Peyer's patch (tissue), 4 donors: ENCODE measurements around the gene FAM131A. TPM values are rescaled to one million over a fixed set of nuclear protein-coding genes. Genes with fewer than 3 reads are reported as not detected.

Experiments
- DNase-seq, 3 donors: peaks; one replicate each; pipeline ENCODE4 v3.0.0-alpha.2; 2017 to 2019
- H3K27ac ChIP-seq, 4 donors: fragments of 200-600 bp; sonication (generic); one replicate each; pipeline ENCODE4 v1.5.1; 2016 to 2019
- H3K27me3 ChIP-seq, 2 donors: fragments of 200-600 bp; sonication (generic); one replicate each; pipeline ENCODE4 v1.5.1; 2019
- H3K36me3 ChIP-seq, 3 donors: fragments of 200-600 bp; sonication (generic); one replicate each; pipeline ENCODE4 v1.5.1; 2016 to 2019
- H3K4me1 ChIP-seq, 4 donors: fragments of 200-600 bp; sonication (generic); one replicate each; pipeline ENCODE4 v1.5.1; 2016 to 2019
- H3K4me3 ChIP-seq, 4 donors: fragments of 200-600 bp; sonication (generic); 1 replicate in 3 of 4; 2 replicates in 1 of 4; pipeline ENCODE4 v1.5.1; 2016 to 2019; ENCODE audit warnings: mild to moderate bottlenecking in 1 of 4
- H3K9me3 ChIP-seq, 4 donors: fragments of 200-600 bp; sonication (generic); one replicate each; pipeline ENCODE4 v1.5.1; 2016 to 2019; ENCODE audit warnings: mild to moderate bottlenecking in 1 of 4
- CTCF ChIP-seq, 6 experiments: fragments of 450-650 bp in 4 of 6; fragments of 200-600 bp in 2 of 6; sonication (generic) in 1 of 6; IDR thresholded peaks; one replicate each; pipeline ENCODE4 v1.5.1; 2017 to 2019; ENCODE audit warnings: antibody characterized with exemption in 6 of 6, mild to moderate bottlenecking in 3 of 6, moderate library complexity in 1 of 6
- POLR2A ChIP-seq, 2 donors: fragments of 450-650 bp; IDR thresholded peaks; one replicate each; pipeline ENCODE4 v1.5.1; 2017; ENCODE audit warnings: antibody characterized with exemption in 2 of 2, mild to moderate bottlenecking in 2 of 2, moderate library complexity in 2 of 2
- total RNA-seq, 4 donors: library from RNA; depleted of rRNA; stranded (reverse); fragments of >200 nt; gene quantifications; one replicate each; pipeline ENCODE4 v1.1.0, GENCODE V29; 2016

Gene FAM131A
- total RNA-seq, 4 donors from 2014 or later, result 5.8 to 47.9 (median 19.6) TPM

GRCh38 chr3:184361532-184361931, 24.1 kb downstream of the FAM131A start, which contains the start of the genes CLCN2 and POLR2H:
CLCN2 (minus strand) TSS chr3:184361605; CDS start chr3:184361479, 126 bp downstream.
POLR2H (plus strand) TSS chr3:184361710; CDS start chr3:184363493, 1,783 bp downstream.
- peak; percentile 40 to 82 (median 70) for DNase-seq
- peaks cover 0 to 22% (median 3%) of the 10 kb centered on the region in 4 donors for H3K4me1 ChIP-seq
- no peaks in the 10 kb centered on the region for H3K27me3 ChIP-seq
- peak within 1 kb of the TSS; percentile 89 to 100 (median 94) for H3K27ac ChIP-seq
- TF ChIP-seq CTCF (IDR thresholded peaks at IDR 0.05) (peak in 1 of 6 experiments; percentile 7), POLR2A (IDR thresholded peaks at IDR 0.05) (peak; percentile 72 to 82)
- peaks cover 0 to 23% (median 0%) of the 10 kb centered on the region in 3 donors for H3K36me3 ChIP-seq
- H3K4me3 ChIP-seq, result peak within 1 kb of the TSS; percentile 78 to 92 (median 90)
- no peaks in the 10 kb centered on the region for H3K9me3 ChIP-seq

GRCh38 chr3:184361932-184362667, 24.7 kb downstream of the FAM131A start:
- no peaks in the 10 kb centered on the region for H3K9me3 ChIP-seq
- H3K27me3 ChIP-seq, result no peaks in the 10 kb centered on the region
- H3K4me3 ChIP-seq, result peak overlapping the region; percentile 78 to 92 (median 90)
- peaks cover 0 to 26% (median 0%) of the 10 kb centered on the region in 3 donors for H3K36me3 ChIP-seq
- peak overlapping the region; percentile 89 to 100 (median 94) for H3K27ac ChIP-seq
- peaks cover 0 to 22% (median 3%) of the 10 kb centered on the region in 4 donors for H3K4me1 ChIP-seq
- DNase-seq, result peak; percentile 62 to 86 (median 84)
- peak; percentile 69 to 70 for TF ChIP-seq POLR2A (IDR thresholded peaks at IDR 0.05)
- no peak for TF ChIP-seq CTCF (IDR thresholded peaks at IDR 0.05)

GRCh38 chr3:184362668-184363546, 25.5 kb downstream of the FAM131A start:
- TF ChIP-seq CTCF (IDR thresholded peaks at IDR 0.05) (peak; percentile 25 to 58 (median 50)), POLR2A (IDR thresholded peaks at IDR 0.05) (peak; percentile 60 to 83)
- H3K9me3 ChIP-seq, result no peaks in the 10 kb centered on the region

GRCh38 chr3:184366619-184367289, 29.4 kb downstream of the FAM131A start:
- Histone ChIP-seq H3K27me3 (no peaks in the 10 kb centered on the region), H3K4me1 (peaks cover 0 to 17% (median 0%) of the 10 kb centered on the region in 4 donors), H3K27ac (no peak overlapping the region), H3K36me3 (peaks cover 0 to 31% (median 0%) of the 10 kb centered on the region in 3 donors), H3K9me3 (no peaks in the 10 kb centered on the region), H3K4me3 (no peak overlapping the region)
- TF ChIP-seq POLR2A (IDR thresholded peaks at IDR 0.05), result no peak
- TF ChIP-seq CTCF (IDR thresholded peaks at IDR 0.05), result no peak
- DNase-seq, result no peak

More at GRCh38 chr3:184362668-184363546, 25.5 kb downstream of the FAM131A start:
- Histone ChIP-seq H3K27me3 (no peaks in the 10 kb centered on the region), H3K4me1 (peaks cover 0 to 22% (median 3%) of the 10 kb centered on the region in 4 donors), H3K36me3 (peaks cover 0 to 22% (median 0%) of the 10 kb centered on the region in 3 donors), H3K27ac (peak overlapping the region; percentile 89 to 100 (median 94)), H3K4me3 (peak overlapping the region; percentile 78 to 92 (median 90))
- DNase-seq, result peak; percentile 94 to 99 (median 96)

- H3K27ac ChIP-seq, result no peak overlapping the region
- peaks cover 0 to 31% (median 0%) of the 10 kb centered on the region in 3 donors for H3K36me3 ChIP-seq
- no peak overlapping the region for H3K4me3 ChIP-seq
- H3K4me1 ChIP-seq, result peaks cover 0 to 20% (median 0%) of the 10 kb centered on the region in 4 donors
- H3K27me3 ChIP-seq, result no peaks in the 10 kb centered on the region
- no peak for DNase-seq
- TF ChIP-seq CTCF (IDR thresholded peaks at IDR 0.05) (no peak), POLR2A (IDR thresholded peaks at IDR 0.05) (no peak)
- H3K9me3 ChIP-seq, result no peaks in the 10 kb centered on the region
Observed at GRCh38 chr3:184368116-184368515, 30.7 kb downstream of the FAM131A start.
